Keratinocyte (primary cell): ENCODE results near the gene ARMC9. TPM values are rescaled to one million over a fixed set of nuclear protein-coding genes. Genes with fewer than 3 reads are reported as not detected.

Experiments
- DNase-seq: peaks from one replicate; pipeline ENCODE4 v3.0.0-alpha.2; 2011; ENCODE audit warnings: low read depth, missing footprints, low spot score
- FAIRE-seq: peaks from 2 replicates; lab custom pipeline; 2011; peaks lifted over from hg19 to GRCh38; lab: Jason Lieb, UNC
- H2AFZ ChIP-seq: 2 replicates; pipeline ENCODE4 v1.6.0; 2012; ENCODE audit warnings: low read length, control low read depth, inconsistent platforms; ENCODE audit not compliant: control insufficient read depth
- H3K27ac ChIP-seq: 2 replicates; pipeline ENCODE4 v1.5.1; 2011; ENCODE audit warnings: low read length; ENCODE audit not compliant: control insufficient read depth, insufficient read depth
- H3K27me3 ChIP-seq: 3 replicates; pipeline ENCODE4 v1.6.0; 2011; ENCODE audit warnings: low read length; ENCODE audit not compliant: control insufficient read depth, insufficient read depth; ENCODE audit errors: extremely low read depth
- H3K36me3 ChIP-seq, 2 experiments: 2 replicates in 1 of 2; 3 replicates in 1 of 2; pipeline ENCODE4 v1.5.1; 2011; ENCODE audit warnings: low read length in 2 of 2, mild to moderate bottlenecking in 1 of 2; ENCODE audit not compliant: control insufficient read depth in 2 of 2, insufficient read depth in 2 of 2; ENCODE audit errors: extremely low read depth in 1 of 2
- H3K4me1 ChIP-seq: 3 replicates; pipeline ENCODE4 v1.5.1; 2011; ENCODE audit warnings: low read length; ENCODE audit not compliant: control insufficient read depth, insufficient read depth; ENCODE audit errors: extremely low read depth
- H3K4me2 ChIP-seq: 3 replicates; pipeline ENCODE4 v1.6.0; 2011; ENCODE audit warnings: low read depth, low read length; ENCODE audit not compliant: control insufficient read depth, insufficient read depth; ENCODE audit errors: extremely low read depth
- H3K4me3 ChIP-seq, 3 experiments: fragments of 200-600 bp in 1 of 3; sonication (generic) in 1 of 3; 2 replicates in 2 of 3; 3 replicates in 1 of 3; pipeline ENCODE4 v1.5.1; 2011 to 2016; ENCODE audit warnings: low read length in 3 of 3, mild to moderate bottlenecking in 3 of 3, control low read depth in 2 of 3, inconsistent platforms in 1 of 3, low read depth in 1 of 3, mixed read lengths in 1 of 3, mixed run types in 1 of 3, moderate library complexity in 1 of 3; ENCODE audit not compliant: control insufficient read depth in 2 of 3, insufficient read depth in 2 of 3; ENCODE audit errors: extremely low read depth in 1 of 3
- H3K79me2 ChIP-seq: 2 replicates; pipeline ENCODE4 v1.6.0; 2012; ENCODE audit warnings: low read length; ENCODE audit not compliant: control insufficient read depth, insufficient read depth
- H3K9ac ChIP-seq: 3 replicates; pipeline ENCODE4 v1.6.0; 2011; ENCODE audit warnings: low read length; ENCODE audit not compliant: control insufficient read depth, insufficient read depth; ENCODE audit errors: extremely low read depth
- H3K9me1 ChIP-seq: 3 replicates; pipeline ENCODE4 v1.6.0; 2011; ENCODE audit warnings: low read length; ENCODE audit not compliant: control insufficient read depth, insufficient read depth; ENCODE audit errors: extremely low read depth
- H3K9me3 ChIP-seq: 2 replicates; pipeline ENCODE4 v1.5.1; 2012; ENCODE audit warnings: low read depth, low read length; ENCODE audit not compliant: control insufficient read depth
- H4K20me1 ChIP-seq: 3 replicates; pipeline ENCODE4 v1.6.0; 2011; ENCODE audit warnings: low read length; ENCODE audit not compliant: control insufficient read depth, insufficient read depth; ENCODE audit errors: extremely low read depth
- CTCF ChIP-seq, 3 experiments: IDR thresholded peaks in 1 of 3; conservative IDR thresholded peaks in 1 of 3; optimal IDR thresholded peaks in 1 of 3; 2 replicates in 2 of 3; 3 replicates in 1 of 3; pipeline versions ENCODE3 to v1.5.1; 2011; ENCODE audit warnings: low read length in 3 of 3, mild to moderate bottlenecking in 3 of 3, moderate library complexity in 2 of 3, control low read depth in 1 of 3, inconsistent platforms in 1 of 3; ENCODE audit not compliant: insufficient read depth in 2 of 3; ENCODE audit errors: extremely low read depth in 1 of 3
- EZH2 ChIP-seq: IDR thresholded peaks from one replicate; pipeline ENCODE4 v1.6.1; 2012; ENCODE audit warnings: inconsistent platforms, mild to moderate bottlenecking, low read length, moderate library complexity
- dilution Hi-C: fragments of 300-500 bp; cut with MboI; formaldehyde crosslinking; loops from one replicate; pipeline ENCODE4 v1.7.0; 2020; ENCODE audit warnings: low sequenced_read_pairs; ENCODE audit not compliant: extremely low pct_ligation_motif_present
- polyA plus RNA-seq, 5 experiments: library from polyadenylated mRNA; depleted of rRNA in 3 of 5; stranded (reverse) in 3 of 5; stranded (forward) in 1 of 5; unstranded in 1 of 5; fragments of >200 nt; gene quantifications; 1 replicate in 1 of 5; 2 replicates in 3 of 5; 3 replicates in 1 of 5; pipeline versions ENCODE4 v1.2.1 to v1.2.3, GENCODE V29; 2011 to 2012; ENCODE audit warnings: missing spikeins in 2 of 5, low read depth in 1 of 5, low replicate concordance in 1 of 5

ARMC9 gene
- polyA plus RNA-seq, 1 donor (not counting 4 experiments of a cell fraction or from before 2014, with no cell fraction given): 16.2 TPM

- no peak overlapping the region for H2AFZ ChIP-seq
- TF ChIP-seq EZH2: no peak
- no peak for TF ChIP-seq CTCF (optimal IDR thresholded peaks at IDR 0.05 in 1 of 3, IDR thresholded peaks at IDR 0.05 in 1 of 3, conservative IDR thresholded peaks at IDR 0.05 in 1 of 3; ENCODE audit: extremely low read depth in 1 of 3, insufficient read depth in 2 of 3, low read length in 3 of 3)
- H3K4me1 ChIP-seq: no peaks in the 10 kb centered on the region
- H3K36me3 ChIP-seq: no peaks in the 10 kb centered on the region
- H3K79me2 ChIP-seq: no peaks in the 10 kb centered on the region
- no peak overlapping the region for H3K9ac ChIP-seq
- no peaks in the 10 kb centered on the region for H3K27me3 ChIP-seq
- H3K27ac ChIP-seq: no peak overlapping the region
- no peak for FAIRE-seq
- no peak for DNase-seq
- H3K4me2 ChIP-seq: no peak overlapping the region
- H3K4me3 ChIP-seq: no peak overlapping the region
- H4K20me1 ChIP-seq: no peaks in the 10 kb centered on the region
- dilution Hi-C loops: no loop called here
- no peaks in the 10 kb centered on the region for H3K9me1 ChIP-seq
- H3K9me3 ChIP-seq: no peaks in the 10 kb centered on the region
Measured at GRCh38 chr2:231418820-231419640, 220.6 kb downstream of the ARMC9 start.

- Histone ChIP-seq H2AFZ (no peak overlapping the region), H3K9me3 (no peaks in the 10 kb centered on the region), H3K4me2 (no peak overlapping the region), H3K9ac (no peak overlapping the region), H3K27me3 (no peaks in the 10 kb centered on the region), H3K79me2 (no peaks in the 10 kb centered on the region), H3K4me1 (peaks cover 3% of the 10 kb centered on the region), H3K9me1 (no peaks in the 10 kb centered on the region), H3K27ac (no peak overlapping the region), H3K36me3 (no peaks in the 10 kb centered on the region), H3K4me3 (no peak overlapping the region), H4K20me1 (no peaks in the 10 kb centered on the region)
- dilution Hi-C loops: no loop called here
- no peak for DNase-seq
- no peak for FAIRE-seq
- TF ChIP-seq EZH2 (no peak), CTCF (optimal IDR thresholded peaks at IDR 0.05 in 1 of 3, IDR thresholded peaks at IDR 0.05 in 1 of 3, conservative IDR thresholded peaks at IDR 0.05 in 1 of 3; ENCODE audit: extremely low read depth in 1 of 3, insufficient read depth in 2 of 3, low read length in 3 of 3) (no peak)
Measured at GRCh38 chr2:231421051-231421580, 222.7 kb downstream of the ARMC9 start.
